CD4-positive, CD25-positive, alpha-beta regulatory T cell (primary cell): ENCODE results near the gene CDAN1. TPM values are rescaled to one million over a fixed set of nuclear protein-coding genes. Genes with fewer than 3 reads are reported as not detected.

ENCODE experiments used
- ATAC-seq, 2 donors: fragments of 150-1000 bp; cut with Tn5 transposase; one replicate each; pipeline ENCODE4 v1.10.0; 2021; ENCODE audit warnings: low read depth in 2 of 2, moderate number of reproducible peaks in 2 of 2, moderate library complexity in 1 of 2
- DNase-seq, 3 donors: peaks; one replicate each; pipeline versions ENCODE4 v3.0.0 to v3.0.0-alpha.2; 2012 to 2022; ENCODE audit warnings: mixed read lengths in 1 of 3
- H3K27ac ChIP-seq: one replicate; pipeline ENCODE4 v1.7.0; 2013; ENCODE audit warnings: mild to moderate bottlenecking, low read length; ENCODE audit not compliant: insufficient read depth, poor library complexity, severe bottlenecking
- H3K27me3 ChIP-seq: one replicate; pipeline ENCODE4 v1.7.0; 2013; ENCODE audit warnings: low read length; ENCODE audit not compliant: control insufficient read depth, insufficient read depth
- H3K36me3 ChIP-seq: one replicate; pipeline ENCODE4 v1.7.0; 2013; ENCODE audit warnings: mild to moderate bottlenecking, low read length, moderate library complexity; ENCODE audit not compliant: control insufficient read depth, insufficient read depth
- H3K4me1 ChIP-seq: 2 replicates; pipeline ENCODE4 v1.7.0; 2013; ENCODE audit warnings: mild to moderate bottlenecking, low read length; ENCODE audit not compliant: insufficient read depth, control insufficient read depth, poor library complexity, severe bottlenecking
- H3K4me3 ChIP-seq: one replicate; pipeline ENCODE4 v1.7.0; 2013; ENCODE audit warnings: low read depth, mild to moderate bottlenecking, low read length, moderate library complexity
- H3K9me3 ChIP-seq, 2 experiments: 1 replicate in 1 of 2; 2 replicates in 1 of 2; pipeline ENCODE4 v1.7.0; 2013; ENCODE audit warnings: low read length in 2 of 2, mild to moderate bottlenecking in 1 of 2, moderate library complexity in 1 of 2; ENCODE audit not compliant: control insufficient read depth in 2 of 2
- H3K27ac Mint-ChIP-seq, 3 donors: one replicate each; pipeline ENCODE4 v1.8.0; 2020 to 2022; ENCODE audit warnings: mild to moderate bottlenecking in 3 of 3, mixed read lengths in 3 of 3, moderate library complexity in 2 of 3
- H3K27me3 Mint-ChIP-seq: one replicate; pipeline ENCODE4 v1.8.0; 2022; ENCODE audit warnings: mild to moderate bottlenecking, mixed read lengths
- H3K36me3 Mint-ChIP-seq: one replicate; pipeline ENCODE4 v1.8.0; 2020; ENCODE audit warnings: mixed read lengths
- H3K4me1 Mint-ChIP-seq, 4 donors: one replicate each; pipeline ENCODE4 v1.8.0; 2020 to 2022; ENCODE audit warnings: mixed read lengths in 4 of 4, mild to moderate bottlenecking in 1 of 4
- H3K4me3 Mint-ChIP-seq, 4 donors: one replicate each; pipeline ENCODE4 v1.8.0; 2020 to 2022; ENCODE audit warnings: mild to moderate bottlenecking in 4 of 4, mixed read lengths in 4 of 4, moderate library complexity in 3 of 4
- H3K9me3 Mint-ChIP-seq, 7 donors: one replicate each; pipeline ENCODE4 v1.8.0; 2020 to 2022; ENCODE audit warnings: mixed read lengths in 7 of 7, mild to moderate bottlenecking in 3 of 7, moderate library complexity in 2 of 7
- polyA plus RNA-seq, 4 donors: library from polyadenylated mRNA; unstranded; fragments of 300-500 nt; fragmentation: Illumina TruSeq; gene quantifications; one replicate each; pipeline ENCODE4 v1.2.3, GENCODE V29; 2021
- total RNA-seq: library from RNA; stranded (reverse); gene quantifications from one replicate; pipeline ENCODE4 v1.2.3, GENCODE V29; 2022

Gene CDAN1
- total and polyA plus RNA-seq, 5 donors from 2014 or later = 6.5 to 26.9 (median 6.9) TPM

DNA sequence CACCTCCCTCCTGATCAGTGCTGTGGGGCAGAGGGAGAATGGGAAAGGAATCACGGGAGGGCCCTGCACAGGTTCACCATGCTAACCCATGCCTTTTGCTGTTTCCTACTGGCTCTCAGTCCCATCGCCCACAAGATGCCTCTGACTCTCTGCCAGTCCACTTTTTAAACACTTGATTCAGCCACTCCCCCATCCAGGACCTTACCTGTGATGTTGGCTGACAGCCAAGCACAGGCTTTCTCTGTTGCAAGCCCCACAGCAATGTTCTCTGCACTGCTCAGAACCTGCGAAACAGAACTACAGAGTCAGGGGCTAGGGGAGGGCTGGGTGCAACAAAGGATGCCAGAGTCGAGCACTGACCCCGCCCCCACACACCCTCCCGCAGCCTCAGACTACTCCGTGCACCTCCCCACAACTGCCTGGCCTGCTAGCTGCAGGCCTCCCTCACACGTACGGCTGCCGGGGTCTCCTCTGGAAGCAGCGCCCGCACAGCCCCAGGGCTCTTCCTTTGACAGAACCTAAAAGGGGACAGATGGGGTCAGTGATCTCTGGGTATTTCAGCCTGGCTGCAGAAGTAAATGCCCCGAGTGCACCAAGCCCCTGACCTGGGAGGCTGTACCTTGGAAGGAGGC is 9.1 kb downstream of the CDAN1 start:
- H3K27me3 Mint-ChIP-seq = no peaks in the 10 kb centered on the region
- H3K4me1 Mint-ChIP-seq = peaks cover 0 to 10% (median 2%) of the 10 kb centered on the region in 4 donors
- peaks cover 90% of the 10 kb centered on the region for H3K36me3 ChIP-seq
- no peaks in the 10 kb centered on the region for H3K4me1 ChIP-seq
- peaks cover 45% of the 10 kb centered on the region for H3K36me3 Mint-ChIP-seq
- ATAC-seq (no peak), DNase-seq (no peak)
- H3K4me3 Mint-ChIP-seq = no peak overlapping the region
- H3K9me3 ChIP-seq = no peaks in the 10 kb centered on the region
- H3K4me3 ChIP-seq = no peak overlapping the region
- no peak overlapping the region for H3K27ac Mint-ChIP-seq
- no peaks in the 10 kb centered on the region for H3K27me3 ChIP-seq
- H3K9me3 Mint-ChIP-seq = no peaks in the 10 kb centered on the region
- no peak overlapping the region for H3K27ac ChIP-seq

- no peak overlapping the region for H3K27ac ChIP-seq
- H3K9me3 ChIP-seq = no peaks in the 10 kb centered on the region
- H3K4me3 ChIP-seq = no peak overlapping the region
- Mint-ChIP-seq H3K27ac (no peak overlapping the region), H3K9me3 (no peaks in the 10 kb centered on the region), H3K36me3 (peaks cover 36% of the 10 kb centered on the region), H3K4me3 (no peak overlapping the region), H3K4me1 (peaks cover 0 to 8% (median under 1%) of the 10 kb centered on the region in 4 donors), H3K27me3 (no peaks in the 10 kb centered on the region)
- DNase-seq = no peak
- H3K36me3 ChIP-seq = peaks cover 82% of the 10 kb centered on the region
- ATAC-seq = no peak
- H3K4me1 ChIP-seq = no peaks in the 10 kb centered on the region
- no peaks in the 10 kb centered on the region for H3K27me3 ChIP-seq
These were observed 10.8 kb downstream of the CDAN1 start for GRCh38 chr15:42726114-42726513.

DNA sequence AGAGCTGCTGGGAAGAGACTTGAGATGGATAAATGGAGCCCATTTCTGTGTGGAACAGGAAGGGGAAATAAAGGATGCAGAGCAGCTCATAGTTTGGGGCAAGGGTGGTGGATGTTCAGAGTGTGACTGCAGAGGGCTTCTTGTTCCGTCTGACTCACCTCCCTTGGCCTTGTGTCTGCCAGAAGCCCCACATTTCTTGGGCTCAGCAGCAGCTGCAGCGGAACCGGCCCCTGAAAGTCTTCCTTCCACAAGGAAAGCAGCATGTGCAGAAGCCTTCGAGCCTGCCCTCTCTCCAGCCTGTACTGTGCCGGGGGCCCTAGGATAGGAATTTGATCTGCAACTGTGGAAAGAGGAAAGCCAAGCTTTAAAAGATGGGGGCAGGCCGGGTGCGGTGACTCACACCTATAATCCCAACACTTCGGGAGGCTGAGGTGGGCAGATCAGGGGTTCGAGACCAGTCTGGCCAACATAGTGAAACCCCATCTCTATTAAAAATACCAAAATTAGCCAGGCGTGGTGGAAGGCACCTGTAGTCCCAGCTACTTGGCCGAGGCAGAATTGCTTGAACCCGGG is 11.5 kb downstream of the CDAN1 start:
- Mint-ChIP-seq H3K4me3 (peak overlapping the region in 1 of 4 donors; percentile 27), H3K27ac (no peak overlapping the region), H3K4me1 (peaks cover 0 to 8% (median 0%) of the 10 kb centered on the region in 4 donors), H3K9me3 (no peaks in the 10 kb centered on the region), H3K27me3 (no peaks in the 10 kb centered on the region), H3K36me3 (peaks cover 39% of the 10 kb centered on the region)
- DNase-seq (no peak), ATAC-seq (no peak)
- Histone ChIP-seq H3K9me3 (no peaks in the 10 kb centered on the region), H3K36me3 (peaks cover 77% of the 10 kb centered on the region), H3K4me3 (no peak overlapping the region), H3K27me3 (no peaks in the 10 kb centered on the region), H3K27ac (no peak overlapping the region), H3K4me1 (no peaks in the 10 kb centered on the region)

DNA sequence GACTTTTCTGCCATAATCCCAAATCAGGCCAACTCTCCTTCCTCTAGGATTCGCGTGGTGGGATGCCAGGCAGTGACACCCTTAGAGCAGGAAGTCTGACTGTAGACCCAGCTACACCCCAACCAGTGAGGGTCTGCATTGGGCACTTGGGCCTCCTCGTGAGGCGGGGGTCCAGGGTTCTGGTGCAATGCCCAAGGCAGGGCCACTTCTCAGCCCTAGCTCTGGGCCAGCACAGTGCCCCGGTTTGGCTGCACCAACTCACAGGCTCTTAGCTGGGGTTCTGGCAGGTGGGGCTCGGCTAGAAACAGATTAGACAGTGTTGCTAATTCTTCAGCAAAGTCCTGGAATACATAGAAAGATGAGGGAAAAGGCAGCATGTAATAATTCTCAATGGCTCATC is 12.7 kb downstream of the CDAN1 start:
- Mint-ChIP-seq H3K4me3 (no peak overlapping the region), H3K27me3 (no peaks in the 10 kb centered on the region), H3K36me3 (peaks cover 44% of the 10 kb centered on the region), H3K4me1 (peaks cover 0 to 6% (median 0%) of the 10 kb centered on the region in 4 donors), H3K9me3 (no peaks in the 10 kb centered on the region), H3K27ac (no peak overlapping the region)
- Histone ChIP-seq H3K27me3 (no peaks in the 10 kb centered on the region), H3K36me3 (peaks cover 68% of the 10 kb centered on the region), H3K9me3 (no peaks in the 10 kb centered on the region), H3K27ac (no peak overlapping the region), H3K4me1 (no peaks in the 10 kb centered on the region), H3K4me3 (no peak overlapping the region)
- ATAC-seq = no peak
- no peak for DNase-seq

DNA sequence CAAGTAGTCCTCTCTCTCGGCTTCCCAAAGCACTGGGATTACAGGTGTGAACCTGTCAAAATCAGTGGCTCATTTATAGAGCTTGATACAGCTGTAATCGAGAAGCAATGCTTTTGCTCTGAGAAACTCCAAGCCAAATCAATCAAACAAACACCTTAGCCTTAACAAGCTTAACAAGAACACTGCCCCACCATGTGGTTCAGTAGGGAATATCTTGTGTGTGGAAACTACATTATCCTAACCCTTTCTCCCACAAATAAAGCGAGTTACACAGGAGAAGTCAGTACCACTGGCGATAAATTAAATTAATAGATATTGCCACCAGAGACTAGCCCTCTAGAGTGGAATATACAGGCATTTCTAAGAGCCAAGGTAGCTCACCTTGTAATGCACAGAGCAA is 13.9 kb downstream of the CDAN1 start:
- peaks cover 0 to 4% (median 0%) of the 10 kb centered on the region in 4 donors for H3K4me1 Mint-ChIP-seq
- H3K27ac ChIP-seq = no peak overlapping the region
- H3K9me3 Mint-ChIP-seq = no peaks in the 10 kb centered on the region
- H3K27me3 ChIP-seq = no peaks in the 10 kb centered on the region
- no peaks in the 10 kb centered on the region for H3K9me3 ChIP-seq
- no peak for ATAC-seq
- peaks cover 61% of the 10 kb centered on the region for H3K36me3 ChIP-seq
- no peaks in the 10 kb centered on the region for H3K4me1 ChIP-seq
- no peak for DNase-seq
- no peaks in the 10 kb centered on the region for H3K27me3 Mint-ChIP-seq
- peak overlapping the region; percentile 29 to 49 (median 42) for H3K27ac Mint-ChIP-seq
- H3K36me3 Mint-ChIP-seq = peaks cover 40% of the 10 kb centered on the region
- H3K4me3 ChIP-seq = no peak overlapping the region
- H3K4me3 Mint-ChIP-seq = no peak overlapping the region

- ATAC-seq (no peak), DNase-seq (no peak)
- H3K9me3 ChIP-seq = no peaks in the 10 kb centered on the region
- H3K4me1 ChIP-seq = no peaks in the 10 kb centered on the region
- no peak overlapping the region for H3K4me3 ChIP-seq
- H3K27ac Mint-ChIP-seq = peak overlapping the region in 1 of 3 donors; percentile 49
- H3K27ac ChIP-seq = no peak overlapping the region
- H3K36me3 ChIP-seq = peaks cover 51% of the 10 kb centered on the region
- peaks cover 0 to 4% (median 0%) of the 10 kb centered on the region in 4 donors for H3K4me1 Mint-ChIP-seq
- no peaks in the 10 kb centered on the region for H3K9me3 Mint-ChIP-seq
- H3K27me3 ChIP-seq = no peaks in the 10 kb centered on the region
- no peak overlapping the region for H3K4me3 Mint-ChIP-seq
- no peaks in the 10 kb centered on the region for H3K27me3 Mint-ChIP-seq
- H3K36me3 Mint-ChIP-seq = peaks cover 34% of the 10 kb centered on the region
These were observed 15.0 kb downstream of the CDAN1 start for GRCh38 chr15:42721916-42722315.

- no peak for ATAC-seq
- no peaks in the 10 kb centered on the region for H3K9me3 ChIP-seq
- no peak overlapping the region for H3K27ac ChIP-seq
- DNase-seq = no peak
- no peaks in the 10 kb centered on the region for H3K27me3 ChIP-seq
- Mint-ChIP-seq H3K4me3 (no peak overlapping the region), H3K36me3 (peaks cover 29% of the 10 kb centered on the region), H3K27me3 (no peaks in the 10 kb centered on the region), H3K9me3 (no peaks in the 10 kb centered on the region), H3K4me1 (peaks cover 0 to 4% (median 0%) of the 10 kb centered on the region in 4 donors), H3K27ac (peak overlapping the region in 2 of 3 donors; percentile 38 to 55)
- peaks cover 42% of the 10 kb centered on the region for H3K36me3 ChIP-seq
- H3K4me1 ChIP-seq = no peaks in the 10 kb centered on the region
- no peak overlapping the region for H3K4me3 ChIP-seq
These were observed 15.9 kb downstream of the CDAN1 start for GRCh38 chr15:42721016-42721415.

DNA sequence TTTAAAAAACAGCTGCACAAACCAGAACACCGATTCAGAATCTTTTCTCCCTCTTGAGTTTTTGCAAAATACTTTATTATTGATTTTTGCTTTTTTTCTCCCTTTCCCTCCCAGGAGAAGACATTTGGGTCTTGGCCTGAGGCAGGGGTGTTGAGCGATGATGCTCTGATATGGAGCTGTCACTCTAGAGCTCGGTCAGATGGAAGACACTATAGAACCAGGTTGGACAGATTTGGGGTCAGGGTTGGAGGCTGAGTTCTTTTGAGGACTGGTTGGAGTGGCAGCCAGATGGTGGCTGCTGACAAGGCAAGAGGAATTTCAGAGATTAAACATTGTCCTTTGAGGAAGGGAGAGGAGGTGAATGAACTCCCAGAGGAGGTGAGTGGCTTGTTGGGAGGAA is 16.9 kb downstream of the CDAN1 start:
- H3K36me3 ChIP-seq = peaks cover 33% of the 10 kb centered on the region
- no peaks in the 10 kb centered on the region for H3K4me1 ChIP-seq
- Mint-ChIP-seq H3K36me3 (peaks cover 23% of the 10 kb centered on the region), H3K27me3 (no peaks in the 10 kb centered on the region), H3K4me1 (peaks cover 0 to 4% (median 0%) of the 10 kb centered on the region in 4 donors), H3K27ac (peak overlapping the region; percentile 23 to 87 (median 78)), H3K4me3 (no peak overlapping the region), H3K9me3 (no peaks in the 10 kb centered on the region)
- no peak overlapping the region for H3K4me3 ChIP-seq
- no peaks in the 10 kb centered on the region for H3K27me3 ChIP-seq
- H3K9me3 ChIP-seq = no peaks in the 10 kb centered on the region
- no peak for DNase-seq
- ATAC-seq = no peak
- no peak overlapping the region for H3K27ac ChIP-seq
